HPDE6-E6E7 (cell line): Measurements from ENCODE around the gene PSMB1.
"Not testable (repeated sequence)": the region's sequence is repeated elsewhere in the genome, so short reads cannot be mapped to it uniquely, and the experiment has no call there.

ENCODE experiments used
- DNase-seq: peaks from one replicate; pipeline ENCODE4 v3.0.0; 2011; ENCODE audit warnings: missing footprints; ENCODE audit errors: extremely low spot score

The PSMB1 gene

GRCh38 chr6:170502733-170503413, 50.2 kb downstream of the PSMB1 start:
- DNase-seq: not testable (repeated sequence)

DNA sequence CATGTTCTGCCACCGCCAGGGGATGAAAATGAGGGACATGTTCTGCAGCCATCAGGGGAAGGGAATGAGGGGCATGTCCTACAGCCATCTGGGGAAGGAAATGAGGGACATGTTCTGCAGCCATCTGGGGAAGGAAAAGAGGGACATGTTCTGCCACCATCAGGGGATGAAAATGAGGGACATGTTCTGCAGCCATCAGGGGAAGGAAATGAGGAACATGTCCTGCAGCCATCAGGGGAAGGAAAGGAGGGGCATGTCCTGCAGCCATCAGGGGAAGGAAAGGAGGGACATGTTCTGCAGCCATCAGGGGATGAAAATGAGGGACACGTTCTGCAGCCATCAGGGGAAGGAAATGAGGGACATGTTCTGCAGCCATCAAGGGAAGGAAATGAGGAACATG, 50.8 kb downstream of the PSMB1 start:
- not testable (repeated sequence) for DNase-seq

DNA sequence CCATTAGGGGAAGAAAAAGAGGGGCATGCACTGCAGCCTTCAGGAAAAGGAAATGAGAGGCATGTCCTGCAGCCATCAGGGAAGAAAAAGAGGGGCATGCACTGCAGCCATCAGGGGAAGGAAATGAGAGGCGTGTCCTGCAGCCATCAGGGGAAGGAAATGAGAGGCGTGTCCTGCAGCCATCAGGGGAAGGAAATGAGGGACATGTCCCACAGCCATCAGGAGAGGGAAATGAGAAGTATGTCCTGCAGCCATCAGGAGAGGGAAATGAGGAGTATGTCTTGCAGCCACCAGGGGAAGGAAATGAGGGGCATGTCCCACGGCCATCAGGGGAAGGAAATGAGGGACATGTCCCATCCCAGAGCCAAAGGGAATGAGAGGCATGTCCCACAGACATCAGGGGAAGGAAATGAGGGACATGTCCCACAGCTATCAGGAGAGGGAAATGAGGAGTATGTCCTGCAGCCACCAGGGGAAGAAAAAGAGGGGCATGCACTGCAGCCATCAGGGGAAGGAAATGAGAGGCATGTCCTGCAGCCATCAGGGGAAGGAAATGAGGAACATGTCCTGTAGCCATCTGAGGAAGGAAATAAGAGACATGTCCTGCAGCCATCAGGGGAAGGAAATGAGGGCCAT, 52.0 kb downstream of the PSMB1 start:
- no peak for DNase-seq

DNA sequence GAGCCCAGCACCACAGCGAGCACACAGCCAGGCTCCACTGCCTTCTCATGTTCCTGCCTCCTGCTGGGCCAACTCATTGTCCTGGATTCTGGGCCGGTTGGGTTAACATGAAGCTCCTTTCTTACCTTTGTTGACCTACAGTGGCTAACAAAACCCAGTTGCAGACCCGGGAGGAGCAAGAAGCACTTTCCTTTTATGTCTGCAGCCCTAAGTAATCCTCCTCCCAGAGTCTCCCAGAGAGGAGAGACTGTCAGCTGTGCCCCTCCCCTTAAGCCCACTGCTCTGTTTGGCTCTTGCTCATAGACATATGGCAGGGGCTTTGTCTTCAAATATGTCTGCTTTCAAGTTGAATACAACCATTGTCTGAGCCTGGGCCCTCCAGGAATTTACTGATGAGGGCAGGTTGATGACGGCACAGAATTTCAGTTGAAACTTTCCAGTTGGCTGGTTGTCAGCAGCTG, 55.2 kb downstream of the PSMB1 start:
- no peak for DNase-seq

DNA sequence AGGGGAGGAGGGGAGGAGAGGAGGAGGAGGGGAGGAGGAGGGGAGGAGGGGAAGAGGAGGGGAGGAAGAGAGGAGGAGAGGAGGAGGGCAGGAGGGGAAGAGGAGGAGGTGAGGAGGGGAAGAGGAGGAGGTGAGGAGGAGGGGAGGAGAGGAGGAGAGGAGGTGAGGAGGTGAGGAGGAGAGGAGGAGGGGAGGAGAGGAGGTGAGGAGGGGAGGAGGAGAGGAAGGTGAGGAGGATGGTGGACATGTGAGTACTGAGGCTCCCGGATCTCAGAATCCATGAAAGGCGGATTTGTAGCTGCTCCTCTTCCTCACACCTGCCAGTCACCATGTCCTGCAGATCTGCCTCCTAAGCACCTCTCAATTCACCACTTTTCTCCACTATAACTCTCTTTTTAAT, 59.8 kb downstream of the PSMB1 start:
- DNase-seq: no peak

DNA sequence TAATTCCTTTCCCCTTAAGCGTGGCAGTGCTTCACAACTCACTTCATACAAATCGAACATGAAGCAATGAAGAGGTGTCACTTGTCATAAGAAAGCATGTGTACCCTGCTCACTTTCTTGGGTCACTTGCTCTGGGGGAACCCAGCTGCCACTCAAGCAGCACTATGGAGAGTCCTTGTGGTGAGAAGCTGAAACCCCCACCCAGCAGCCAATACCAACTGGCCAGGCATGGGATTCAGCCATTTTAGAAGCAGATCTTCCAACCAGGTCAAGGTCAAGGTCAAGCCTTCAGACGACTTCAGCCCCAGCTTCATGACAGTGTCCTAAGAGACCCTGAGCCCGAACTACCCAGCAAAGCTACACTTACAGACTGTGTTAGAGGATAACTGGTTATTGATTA, 62.8 kb downstream of the PSMB1 start:
- DNase-seq: no peak

DNA sequence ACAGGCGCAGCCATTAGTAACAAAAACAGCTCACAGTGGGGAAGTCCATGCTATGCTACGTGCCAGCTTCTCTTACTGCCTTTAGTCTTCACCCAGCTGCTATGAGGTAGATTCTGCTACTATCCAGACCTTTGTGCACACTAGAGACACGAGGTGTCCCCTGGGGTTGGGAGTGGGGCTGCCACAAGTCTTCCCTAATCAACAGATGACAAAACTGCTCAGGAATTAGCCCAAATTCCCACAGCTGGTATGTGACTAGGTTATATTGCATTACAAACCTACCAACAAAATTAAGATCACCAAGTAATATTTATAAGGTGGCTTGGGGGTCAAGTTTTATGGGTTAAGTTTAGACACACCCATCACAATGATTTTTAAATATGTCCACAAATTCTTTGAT, 63.3 kb downstream of the PSMB1 start:
- DNase-seq: no peak

DNA sequence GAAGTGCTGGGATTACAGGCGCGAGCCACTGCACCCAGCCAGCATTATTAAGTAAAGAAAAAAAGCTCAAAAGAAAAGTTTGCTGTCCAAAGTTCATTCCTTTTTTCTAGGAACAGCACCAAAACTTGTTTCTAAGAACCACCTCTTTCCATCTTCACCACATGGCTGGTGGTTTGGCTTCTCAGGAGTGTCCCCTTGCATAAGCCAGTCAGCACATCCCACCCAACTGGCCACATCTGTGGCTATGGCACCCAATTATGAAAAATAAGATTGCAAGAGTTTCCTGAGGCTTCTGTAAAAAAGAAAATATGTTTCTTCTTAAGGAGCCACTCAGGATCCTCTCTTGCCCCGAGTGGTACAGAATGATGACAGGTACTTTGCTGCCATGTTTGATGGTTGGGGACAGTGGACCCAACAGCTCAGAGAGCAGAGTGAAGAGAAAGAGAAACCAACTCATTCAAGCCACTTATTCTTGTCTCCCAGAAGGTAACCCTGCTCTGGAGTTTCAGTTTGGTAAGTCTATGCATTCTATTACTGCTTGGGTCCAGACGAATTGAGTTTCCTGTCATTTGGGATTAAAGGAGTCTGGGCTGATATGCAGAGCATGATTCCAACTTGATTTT, 65.3 kb downstream of the PSMB1 start:
- no peak for DNase-seq

DNA sequence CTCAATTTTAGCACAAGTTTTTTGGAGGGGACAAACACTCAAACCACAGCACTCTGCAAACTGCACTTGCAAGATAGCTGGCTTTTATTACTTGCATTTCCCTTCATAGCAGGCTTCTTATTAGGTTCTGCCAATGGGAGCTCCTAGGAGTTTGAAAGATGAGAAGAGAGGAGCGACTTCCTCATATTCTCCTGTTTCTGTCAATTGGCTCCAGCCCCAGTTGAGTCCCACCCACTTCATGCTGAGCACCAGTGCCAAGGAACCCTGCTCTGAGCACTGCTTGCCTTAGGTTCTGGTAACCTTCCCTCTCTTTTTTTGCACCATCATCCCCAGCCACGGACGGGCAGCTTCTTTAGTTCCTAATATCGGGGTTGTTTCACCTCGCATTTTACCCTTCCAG, 67.9 kb downstream of the PSMB1 start:
- no peak for DNase-seq
